ENCODE measurements around the gene SLC26A1.
"Not testable (repeated sequence)": the region's sequence is repeated elsewhere in the genome, so short reads cannot be mapped to it uniquely, and the experiment has no call there.

The SLC26A1 gene

DNA sequence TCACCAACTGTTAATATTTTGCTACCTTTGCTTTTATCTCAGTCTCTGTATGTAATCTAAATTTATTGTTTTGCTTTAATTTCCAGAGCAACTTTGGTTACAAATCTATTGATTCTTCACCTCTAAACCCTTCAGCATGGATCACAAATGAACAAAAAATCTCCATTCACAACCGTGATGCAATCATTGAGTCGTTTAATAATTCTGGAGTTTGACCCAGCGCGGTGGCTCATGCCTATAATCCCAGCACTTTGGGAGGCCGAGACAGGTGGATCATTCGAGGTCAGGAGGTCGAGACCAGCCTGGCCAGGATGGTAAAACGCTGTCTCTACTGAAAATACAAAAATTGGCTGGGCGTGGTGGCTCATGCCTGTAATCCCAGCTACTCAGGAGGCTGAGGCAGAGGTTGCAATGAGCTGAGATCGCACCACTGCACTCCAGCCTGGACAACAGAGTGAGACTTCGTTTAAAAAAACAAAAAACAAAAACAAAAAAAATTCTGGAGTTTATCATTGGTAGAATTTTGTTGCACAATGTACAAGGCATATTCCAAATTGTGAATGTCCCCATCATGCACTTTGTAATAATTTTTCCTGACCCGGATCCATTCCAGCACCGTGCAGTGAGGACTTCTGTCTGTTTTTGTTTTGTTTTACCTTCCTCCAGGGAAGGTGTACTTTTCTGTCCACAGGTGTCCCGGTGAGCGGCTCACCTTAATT lies 8.7 kb downstream of the SLC26A1 start:
- Mint-ChIP-seq H3K27ac (no peak overlapping the region), H3K4me3 (peak overlapping the region in 2 of 3 experiments; percentile 11 to 48), H3K9me3 (no peaks in the 10 kb centered on the region), H3K27me3 (ENCODE audit: low read depth) (no peaks in the 10 kb centered on the region), H3K4me1 (peaks cover 11% of the 10 kb centered on the region), H3K36me3 (ENCODE audit: low read depth) (no peaks in the 10 kb centered on the region)
- TF ChIP-seq, protein P1, sequence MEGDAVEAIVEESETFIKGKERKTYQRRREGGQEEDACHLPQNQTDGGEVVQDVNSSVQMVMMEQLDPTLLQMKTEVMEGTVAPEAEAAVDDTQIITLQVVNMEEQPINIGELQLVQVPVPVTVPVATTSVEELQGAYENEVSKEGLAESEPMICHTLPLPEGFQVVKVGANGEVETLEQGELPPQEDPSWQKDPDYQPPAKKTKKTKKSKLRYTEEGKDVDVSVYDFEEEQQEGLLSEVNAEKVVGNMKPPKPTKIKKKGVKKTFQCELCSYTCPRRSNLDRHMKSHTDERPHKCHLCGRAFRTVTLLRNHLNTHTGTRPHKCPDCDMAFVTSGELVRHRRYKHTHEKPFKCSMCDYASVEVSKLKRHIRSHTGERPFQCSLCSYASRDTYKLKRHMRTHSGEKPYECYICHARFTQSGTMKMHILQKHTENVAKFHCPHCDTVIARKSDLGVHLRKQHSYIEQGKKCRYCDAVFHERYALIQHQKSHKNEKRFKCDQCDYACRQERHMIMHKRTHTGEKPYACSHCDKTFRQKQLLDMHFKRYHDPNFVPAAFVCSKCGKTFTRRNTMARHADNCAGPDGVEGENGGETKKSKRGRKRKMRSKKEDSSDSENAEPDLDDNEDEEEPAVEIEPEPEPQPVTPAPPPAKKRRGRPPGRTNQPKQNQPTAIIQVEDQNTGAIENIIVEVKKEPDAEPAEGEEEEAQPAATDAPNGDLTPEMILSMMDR (IDR thresholded peaks at IDR 0.05; ENCODE audit: unreplicated experiment in 3 of 3), result no peak

DNA sequence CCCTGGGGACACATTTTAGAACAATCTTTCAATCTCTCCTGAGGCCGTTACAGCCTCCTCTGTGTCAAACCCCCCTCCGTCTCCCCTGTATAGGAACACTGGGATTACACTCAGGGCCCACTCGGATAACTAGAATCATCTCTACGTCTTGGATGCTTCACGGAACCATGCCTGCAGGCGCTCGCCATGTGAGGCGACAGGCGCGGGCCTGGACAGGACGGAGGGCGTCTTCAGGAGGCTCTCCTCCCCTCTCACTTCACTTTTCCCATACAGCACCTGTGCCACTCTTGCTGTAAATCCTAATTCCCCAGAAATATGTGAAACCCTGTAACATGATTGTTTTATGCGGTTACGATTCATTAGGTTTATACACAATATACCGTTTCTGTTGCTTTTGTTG lies 10.4 kb downstream of the SLC26A1 start:
- H3K4me1 Mint-ChIP-seq, result peaks cover 11% of the 10 kb centered on the region
- no peaks in the 10 kb centered on the region for H3K36me3 Mint-ChIP-seq (ENCODE audit: low read depth)
- no peak overlapping the region for H3K4me3 Mint-ChIP-seq
- H3K27me3 Mint-ChIP-seq (ENCODE audit: low read depth), result no peaks in the 10 kb centered on the region
- TF ChIP-seq, protein P1 (IDR thresholded peaks at IDR 0.05; ENCODE audit: unreplicated experiment in 3 of 3), result no peak
- H3K9me3 Mint-ChIP-seq, result no peaks in the 10 kb centered on the region
- no peak overlapping the region for H3K27ac Mint-ChIP-seq

DNA sequence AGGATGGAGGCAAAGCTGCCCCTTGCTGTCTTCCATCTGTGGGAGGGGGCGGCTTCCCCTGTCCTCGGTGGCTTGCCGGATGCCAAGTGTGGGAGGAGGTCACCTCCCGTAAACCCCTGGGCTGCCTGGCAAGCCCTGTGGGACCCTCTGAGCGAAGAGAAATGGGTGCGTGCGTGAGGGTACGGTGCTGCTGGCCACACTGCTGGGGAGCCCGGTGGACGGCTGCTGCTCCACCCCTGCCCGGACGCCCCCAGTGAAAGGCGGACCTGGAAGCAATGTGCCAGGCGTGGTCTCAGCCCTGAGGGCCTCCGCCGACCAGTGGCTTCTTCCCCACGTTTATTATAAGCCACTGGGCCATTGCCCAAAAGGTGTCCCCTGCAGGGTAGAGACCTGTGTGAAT lies 10.9 kb downstream of the SLC26A1 start:
- Mint-ChIP-seq H3K36me3 (ENCODE audit: low read depth) (no peaks in the 10 kb centered on the region), H3K4me3 (no peak overlapping the region), H3K9me3 (no peaks in the 10 kb centered on the region), H3K4me1 (peaks cover 11% of the 10 kb centered on the region), H3K27ac (no peak overlapping the region), H3K27me3 (ENCODE audit: low read depth) (no peaks in the 10 kb centered on the region)
- TF ChIP-seq, protein P1 (IDR thresholded peaks at IDR 0.05; ENCODE audit: unreplicated experiment in 3 of 3), result no peak

DNA sequence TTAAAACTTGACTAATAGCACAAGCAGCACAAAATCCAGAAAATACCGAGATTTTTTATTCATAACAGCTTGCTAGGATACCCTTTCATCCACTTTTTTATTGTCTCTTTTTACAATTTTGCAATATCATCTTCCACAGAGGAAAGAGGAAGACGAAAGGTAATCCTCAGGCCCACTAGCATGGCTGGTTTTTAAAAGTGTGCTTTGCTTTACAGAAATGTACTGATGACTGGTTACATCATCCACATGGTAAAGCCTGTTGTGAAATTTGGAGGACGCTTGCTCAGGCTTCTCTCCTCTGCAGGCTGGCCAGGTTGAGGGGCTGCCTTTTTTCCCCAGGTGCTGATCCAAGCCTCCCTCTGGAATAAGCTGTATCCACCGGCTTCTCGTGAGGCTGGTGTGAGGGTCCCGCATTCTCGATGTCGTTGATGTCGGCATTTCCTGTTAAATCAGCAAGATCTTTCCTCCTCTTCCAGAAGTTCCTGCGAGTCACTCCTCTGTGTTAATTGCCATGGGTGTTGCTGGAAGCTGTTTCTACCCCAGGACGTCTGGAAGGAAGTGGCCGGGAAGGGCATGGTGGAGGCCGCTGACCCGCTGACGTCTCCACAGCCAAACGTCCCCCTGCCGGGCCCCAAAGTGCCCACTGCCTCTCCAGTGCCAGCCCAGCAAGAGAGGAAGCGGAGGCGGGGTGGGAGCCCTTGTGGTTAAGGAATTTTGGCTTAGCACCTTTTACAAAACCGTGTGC lies 14.1 kb downstream of the SLC26A1 start:
- Mint-ChIP-seq H3K4me3 (no peak overlapping the region), H3K9me3 (peaks cover 3% of the 10 kb centered on the region), H3K27ac (no peak overlapping the region), H3K4me1 (peaks cover 4% of the 10 kb centered on the region), H3K27me3 (ENCODE audit: low read depth) (no peaks in the 10 kb centered on the region), H3K36me3 (ENCODE audit: low read depth) (no peaks in the 10 kb centered on the region)
- TF ChIP-seq, protein P1 (IDR thresholded peaks at IDR 0.05; ENCODE audit: unreplicated experiment in 3 of 3), result no peak

DNA sequence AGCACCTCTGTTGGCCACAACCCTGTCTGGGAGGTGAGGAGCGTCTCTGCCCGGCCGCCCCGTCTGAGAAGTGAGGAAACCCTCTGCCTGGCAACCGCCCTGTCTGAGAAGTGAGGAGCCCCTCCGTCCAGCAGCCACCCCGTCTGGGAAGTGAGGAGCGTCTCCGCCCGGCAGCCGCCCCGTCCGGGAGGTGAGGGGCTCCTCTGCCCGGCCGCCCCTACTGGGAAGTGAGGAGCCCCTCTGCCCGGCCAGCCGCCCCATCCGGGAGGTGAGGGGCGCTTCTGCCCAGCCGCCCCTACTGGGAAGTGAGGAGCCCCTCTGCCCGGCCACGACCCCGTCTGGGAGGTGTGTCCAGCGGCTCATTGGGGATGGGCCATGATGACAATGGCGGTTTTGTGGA lies 17.2 kb downstream of the SLC26A1 start:
- not testable (repeated sequence) for H3K27me3 Mint-ChIP-seq (ENCODE audit: low read depth); H3K9me3 Mint-ChIP-seq; H3K4me3 Mint-ChIP-seq; H3K36me3 Mint-ChIP-seq (ENCODE audit: low read depth); H3K4me1 Mint-ChIP-seq; H3K27ac Mint-ChIP-seq

DNA sequence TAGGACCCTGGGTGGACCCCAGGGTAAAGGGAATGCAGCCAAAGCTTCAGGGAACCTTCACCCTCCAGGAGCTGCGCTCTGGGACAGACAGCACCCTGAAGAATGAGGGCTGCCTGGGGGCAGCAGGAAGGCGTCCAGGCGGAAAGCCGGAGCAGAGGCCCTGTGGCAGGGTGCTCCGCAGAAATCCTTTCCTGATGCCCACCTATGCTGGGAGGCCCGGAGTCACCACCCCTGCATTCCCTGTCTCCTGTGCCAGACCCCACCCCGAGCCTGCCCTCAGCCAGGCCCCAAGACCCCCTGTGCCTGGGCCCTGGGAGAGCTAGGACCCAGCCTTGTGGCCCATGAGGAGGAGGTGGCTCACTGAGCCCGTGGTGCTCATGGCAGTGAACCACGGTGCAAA lies 18.5 kb downstream of the SLC26A1 start:
- no peak overlapping the region for H3K27ac Mint-ChIP-seq
- H3K36me3 Mint-ChIP-seq (ENCODE audit: low read depth), result no peaks in the 10 kb centered on the region
- H3K4me1 Mint-ChIP-seq, result no peaks in the 10 kb centered on the region
- H3K4me3 Mint-ChIP-seq, result peak overlapping the region; percentile 37 to 55 (median 54)
- TF ChIP-seq, protein P1 (IDR thresholded peaks at IDR 0.05; ENCODE audit: unreplicated experiment in 3 of 3), result no peak
- peaks cover 16% of the 10 kb centered on the region for H3K27me3 Mint-ChIP-seq (ENCODE audit: low read depth)
- peaks cover 3% of the 10 kb centered on the region for H3K9me3 Mint-ChIP-seq

Measured in nephron (organoid).